Smooth muscle cell (in vitro differentiated cells): Measurements from ENCODE around the gene BMP5. TPM values are rescaled to one million over a fixed set of nuclear protein-coding genes. Genes with fewer than 3 reads are reported as not detected.

Experiments
- DNase-seq: peaks from one replicate; lab custom pipeline; 2025; ENCODE audit not compliant: unreplicated experiment; lab: John Stamatoyannopoulos, UW
- H2AFZ ChIP-seq: fragments of 200-600 bp; sonication (generic); 2 replicates; pipeline ENCODE4 v1.6.0; 2016; ENCODE audit warnings: antibody characterized with exemption, low read depth, mild to moderate bottlenecking
- H3F3A ChIP-seq: fragments of 200-600 bp; sonication (generic); 2 replicates; pipeline ENCODE4 v1.6.0; 2017; ENCODE audit warnings: antibody characterized with exemption, low read depth
- H3K27ac ChIP-seq: fragments of 200-600 bp; sonication (generic); 2 replicates; pipeline ENCODE4 v1.5.1; 2016; ENCODE audit warnings: low read depth, mild to moderate bottlenecking
- H3K27me3 ChIP-seq: fragments of 200-600 bp; sonication (generic); 2 replicates; pipeline ENCODE4 v1.6.1; 2016; ENCODE audit warnings: low read depth, mild to moderate bottlenecking
- H3K36me3 ChIP-seq: fragments of 200-600 bp; sonication (generic); 2 replicates; pipeline ENCODE4 v1.5.1; 2016; ENCODE audit warnings: low read depth
- H3K4me1 ChIP-seq: fragments of 200-600 bp; sonication (generic); 2 replicates; pipeline ENCODE4 v1.5.1; 2016; ENCODE audit warnings: low read depth
- H3K4me2 ChIP-seq: fragments of 200-600 bp; sonication (generic); 2 replicates; pipeline ENCODE4 v1.6.0; 2016; ENCODE audit warnings: mild to moderate bottlenecking
- H3K4me3 ChIP-seq: fragments of 200-600 bp; sonication (generic); 2 replicates; pipeline ENCODE4 v1.5.1; 2016; ENCODE audit warnings: mild to moderate bottlenecking
- H3K79me2 ChIP-seq: fragments of 200-600 bp; sonication (generic); 2 replicates; pipeline ENCODE4 v1.6.0; 2016; ENCODE audit warnings: low read depth, mild to moderate bottlenecking
- H3K9ac ChIP-seq: fragments of 200-600 bp; sonication (generic); 2 replicates; pipeline ENCODE4 v1.6.0; 2016; ENCODE audit warnings: low read depth
- H3K9me3 ChIP-seq: fragments of 200-600 bp; sonication (generic); replicated peaks from 2 replicates; pipeline ENCODE4 v1.5.1; 2016; ENCODE audit warnings: low read depth
- H4K20me1 ChIP-seq: fragments of 200-600 bp; sonication (generic); 2 replicates; pipeline ENCODE4 v1.6.0; 2016; ENCODE audit warnings: low read depth
- CTCF ChIP-seq: fragments of 200-600 bp; sonication (generic); IDR thresholded peaks from 2 replicates; pipeline ENCODE4 v1.5.1; 2017; ENCODE audit warnings: borderline replicate concordance, mild to moderate bottlenecking, antibody characterized with exemption; ENCODE audit not compliant: insufficient read depth, poor library complexity, severe bottlenecking
- WGBS: methylation state at CpG from one replicate; pipeline ENCODE4 v1.1.7; 2016; ENCODE audit warnings: low lambda C conversion rate; 5-methylcytosine and 5-hydroxymethylcytosine counted together
- polyA plus RNA-seq: library from polyadenylated mRNA; unstranded; fragments of >200 nt; fragmentation: Nextera tagmentation; extraction: Ambion mirVana; gene quantifications from 2 replicates; pipeline ENCODE4 v1.2.1, GENCODE V29; 2016
- total RNA-seq: library from RNA; depleted of rRNA; stranded (reverse); fragments of >200 nt; gene quantifications from 2 replicates; pipeline ENCODE4 v1.2.3, GENCODE V29; 2014

BMP5 gene
- total and polyA plus RNA-seq, 2 experiments from 2014 or later, result 0.07 to 3.5 TPM

DNA sequence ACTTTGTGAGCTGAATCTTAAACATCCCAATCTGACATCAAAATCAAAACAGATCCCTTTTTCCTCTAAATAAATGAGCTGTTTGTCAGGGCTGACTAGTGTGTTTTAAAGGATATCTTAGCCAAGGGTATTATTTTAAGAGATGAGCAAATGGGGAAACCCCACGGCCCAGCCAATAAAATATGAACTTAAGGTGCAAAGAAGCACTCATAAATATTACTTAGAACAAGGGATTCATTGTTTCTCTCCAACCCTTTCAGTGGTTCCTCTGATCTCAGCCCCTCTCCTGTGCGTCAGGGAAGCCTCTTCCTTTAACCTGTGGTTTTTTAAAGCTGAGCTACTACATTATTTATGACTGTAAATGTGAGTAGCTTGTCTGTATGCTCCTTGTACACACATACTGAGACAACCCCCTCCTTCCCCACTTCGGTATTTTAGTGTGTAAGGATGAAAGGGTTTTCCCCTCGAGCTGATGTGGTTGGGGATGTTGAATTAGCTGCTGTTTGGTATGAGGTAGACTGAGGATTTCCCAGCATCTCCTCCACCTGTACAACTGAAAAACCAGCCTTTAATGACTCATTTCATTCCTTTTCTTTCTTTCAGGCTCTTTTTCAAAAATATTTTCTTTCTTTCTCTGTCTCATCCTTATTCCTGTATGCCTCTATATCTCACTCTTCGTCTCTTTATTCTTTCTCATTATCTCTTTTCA lies 6.5 kb downstream of the BMP5 start:
- peaks cover 25% of the 10 kb centered on the region for H3K4me1 ChIP-seq
- no peaks in the 10 kb centered on the region for H3K36me3 ChIP-seq
- WGBS, result 33% methylated on average over 5 of the region's 5 CpGs
- H2AFZ ChIP-seq, result peak overlapping the region; percentile 66
- TF ChIP-seq CTCF, result no peak
- H3F3A ChIP-seq, result no peaks in the 10 kb centered on the region
- H3K9ac ChIP-seq, result peak overlapping the region; percentile 52
- DNase-seq, result no peak
- peak overlapping the region; percentile 55 for H3K4me3 ChIP-seq
- peak overlapping the region; percentile 13 for H3K4me2 ChIP-seq
- no peaks in the 10 kb centered on the region for H4K20me1 ChIP-seq
- H3K27ac ChIP-seq, result peak overlapping the region; percentile 90
- no peaks in the 10 kb centered on the region for H3K9me3 ChIP-seq
- peaks cover 19% of the 10 kb centered on the region for H3K79me2 ChIP-seq
- no peaks in the 10 kb centered on the region for H3K27me3 ChIP-seq

GRCh38 chr6:55868176-55868575 lies 7.2 kb downstream of the BMP5 start:
- Histone ChIP-seq H3K79me2 (peaks cover 19% of the 10 kb centered on the region), H3K4me3 (peak overlapping the region; percentile 55), H3K4me2 (peak overlapping the region; percentile 13), H3F3A (no peaks in the 10 kb centered on the region), H3K27me3 (no peaks in the 10 kb centered on the region), H3K36me3 (no peaks in the 10 kb centered on the region), H4K20me1 (no peaks in the 10 kb centered on the region), H2AFZ (peak overlapping the region; percentile 66), H3K27ac (peak overlapping the region; percentile 90), H3K9me3 (no peaks in the 10 kb centered on the region), H3K9ac (peak overlapping the region; percentile 52), H3K4me1 (peaks cover 25% of the 10 kb centered on the region)
- 62% methylated on average over 1 of the region's 1 CpG for WGBS
- DNase-seq, result no peak
- no peak for TF ChIP-seq CTCF

DNA sequence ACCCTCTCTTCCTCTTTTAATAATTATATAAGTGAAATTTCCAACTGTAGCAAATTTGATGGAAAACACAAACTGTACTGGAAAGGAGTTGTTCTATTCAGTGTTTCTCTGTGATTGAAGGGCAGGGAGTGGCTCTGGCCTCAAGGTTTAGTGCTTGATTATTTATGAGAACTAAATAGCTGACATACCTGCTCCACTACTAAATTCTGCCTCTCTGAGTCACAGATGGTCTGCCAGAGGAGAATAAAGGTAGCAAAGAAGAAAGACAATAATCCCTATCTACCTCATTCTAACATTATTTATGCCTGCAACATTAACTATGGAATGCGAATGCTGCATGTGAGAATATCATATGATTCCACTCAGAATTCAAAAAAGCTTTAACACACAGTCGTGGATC lies 9.3 kb downstream of the BMP5 start:
- no peak for TF ChIP-seq CTCF

More for the DNA sequence above, 9.3 kb downstream of the BMP5 start:
- H3K79me2 ChIP-seq, result peaks cover under 1% of the 10 kb centered on the region
- peak overlapping the region; percentile 90 for H3K27ac ChIP-seq
- H4K20me1 ChIP-seq, result no peaks in the 10 kb centered on the region
- peaks cover 20% of the 10 kb centered on the region for H3K4me1 ChIP-seq
- H3K27me3 ChIP-seq, result no peaks in the 10 kb centered on the region
- H3K9me3 ChIP-seq, result no peaks in the 10 kb centered on the region
- H3K4me2 ChIP-seq, result no peak overlapping the region
- H3K9ac ChIP-seq, result no peak overlapping the region
- no peaks in the 10 kb centered on the region for H3F3A ChIP-seq
- H3K4me3 ChIP-seq, result peak overlapping the region; percentile 3
- no peak for DNase-seq
- H2AFZ ChIP-seq, result no peak overlapping the region
- no peaks in the 10 kb centered on the region for H3K36me3 ChIP-seq
- WGBS, result 79% methylated on average over 2 of the region's 2 CpGs
